HK-2 (cell line): ENCODE measurements around the gene GRIA4.
"Not testable (repeated sequence)": the region's sequence is repeated elsewhere in the genome, so short reads cannot be mapped to it uniquely, and the experiment has no call there.

Source experiments
- DNase-seq: peaks from one replicate; pipeline ENCODE4 v3.0.0-alpha.2; 2018; ENCODE audit not compliant: unreplicated experiment

GRIA4 gene

DNA sequence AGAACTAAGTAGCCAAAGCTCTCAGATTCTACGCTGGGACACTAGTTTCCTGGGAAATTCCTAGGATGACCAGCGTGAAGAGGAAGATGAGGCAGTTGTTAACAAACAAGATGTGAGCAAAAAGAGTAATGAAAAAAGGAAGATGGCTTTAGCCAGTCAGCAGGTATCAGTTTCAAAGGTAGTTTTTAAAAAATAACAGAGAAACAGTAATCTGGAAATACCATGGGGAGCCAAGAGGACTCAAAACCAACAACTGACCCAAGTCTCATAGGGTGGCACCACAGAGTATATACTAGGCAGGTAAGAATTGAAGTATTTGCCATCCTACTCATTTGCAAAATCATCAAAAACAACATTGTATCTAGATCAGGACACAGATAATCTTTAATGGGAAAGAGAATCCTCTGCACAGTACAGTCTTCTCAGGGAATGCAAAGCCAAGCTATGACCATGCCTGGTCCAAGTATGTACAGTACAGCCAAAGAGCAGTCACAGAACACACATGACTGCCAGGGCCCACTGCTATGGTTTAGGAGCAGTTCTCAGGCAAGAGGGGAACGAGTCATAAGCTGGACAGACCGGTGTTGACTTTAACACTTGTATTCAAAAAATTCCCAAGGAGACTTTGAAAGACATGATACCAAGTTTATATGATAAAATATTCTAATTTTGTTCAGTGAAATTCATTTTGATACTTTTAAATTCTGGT, 391.6 kb downstream of the GRIA4 start:
- no peak for DNase-seq

DNA sequence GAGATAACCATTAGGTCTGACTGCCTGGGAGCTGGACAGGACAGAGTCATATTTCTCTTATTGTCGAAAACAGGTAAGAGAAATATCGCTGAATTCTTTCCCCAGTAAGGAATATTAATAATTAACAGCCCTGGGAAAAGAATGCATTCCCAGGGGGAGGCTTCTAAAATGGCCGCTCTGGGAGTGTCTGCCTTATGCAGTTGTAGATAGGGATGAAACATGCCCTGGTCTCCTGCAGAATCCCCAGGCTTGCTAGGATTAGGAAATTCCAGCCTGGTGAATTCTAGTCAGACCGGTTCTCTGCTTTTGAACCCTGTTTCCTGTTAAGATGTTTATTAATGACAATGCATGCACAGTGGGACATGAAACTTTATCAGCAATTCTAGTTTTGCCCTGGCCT, 393.2 kb downstream of the GRIA4 start:
- not testable (repeated sequence) for DNase-seq

DNA sequence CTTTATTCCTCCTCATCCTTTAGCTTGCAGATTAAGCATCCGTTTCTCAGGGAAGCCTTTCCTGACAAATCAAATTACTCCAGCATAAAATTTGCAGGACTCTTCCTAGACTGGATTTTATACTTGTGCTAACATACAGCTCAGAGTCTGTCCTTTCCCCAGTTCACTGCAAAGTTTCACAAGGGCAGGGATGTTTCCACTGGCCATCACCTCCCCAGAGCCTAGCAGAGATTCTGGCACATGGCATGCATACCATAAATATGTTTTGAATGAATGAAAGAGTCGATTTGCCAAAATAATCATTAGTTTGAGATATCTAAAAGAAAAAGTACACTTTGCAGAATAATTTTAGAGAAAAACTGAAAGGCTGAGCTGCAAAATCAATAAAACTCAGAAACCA, 401.6 kb downstream of the GRIA4 start:
- no peak for DNase-seq

DNA sequence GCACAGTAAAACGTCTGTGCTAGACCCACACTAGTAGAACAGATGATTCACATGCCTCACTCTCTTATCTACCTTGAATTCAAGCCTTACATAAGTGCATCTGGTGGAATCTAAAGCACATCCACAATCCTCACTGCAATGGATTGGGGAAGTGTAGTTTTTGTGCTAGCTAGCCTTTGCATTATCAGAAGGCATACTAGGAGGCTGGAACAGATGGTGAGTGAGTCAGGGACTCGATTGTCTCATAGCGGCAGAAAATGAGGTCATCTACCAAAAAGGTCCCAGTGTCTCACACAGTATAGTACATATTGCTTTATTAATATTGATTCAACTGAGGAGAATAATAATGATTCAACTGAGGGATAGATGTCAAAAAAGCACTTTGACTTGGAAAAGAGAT, 402.9 kb downstream of the GRIA4 start:
- DNase-seq = no peak

DNA sequence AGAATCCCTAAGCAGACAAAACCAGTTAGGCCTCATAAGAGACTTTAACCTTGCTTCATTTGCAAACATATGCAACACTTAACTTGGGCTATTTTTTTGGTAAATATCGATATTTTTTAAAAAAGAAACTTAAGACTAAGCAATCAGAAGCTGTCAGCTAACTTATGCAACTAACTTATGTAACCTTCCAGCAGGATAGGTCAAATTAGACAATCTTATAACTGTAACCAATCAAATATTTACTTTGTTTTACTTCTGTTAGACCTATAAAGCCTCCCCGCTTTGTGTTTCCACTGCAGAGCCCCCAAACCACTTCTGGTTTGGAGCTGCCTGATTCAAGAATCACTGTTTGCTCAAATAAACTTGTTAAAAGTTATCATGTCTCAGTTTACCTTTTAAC, 404.2 kb downstream of the GRIA4 start:
- no peak for DNase-seq

DNA sequence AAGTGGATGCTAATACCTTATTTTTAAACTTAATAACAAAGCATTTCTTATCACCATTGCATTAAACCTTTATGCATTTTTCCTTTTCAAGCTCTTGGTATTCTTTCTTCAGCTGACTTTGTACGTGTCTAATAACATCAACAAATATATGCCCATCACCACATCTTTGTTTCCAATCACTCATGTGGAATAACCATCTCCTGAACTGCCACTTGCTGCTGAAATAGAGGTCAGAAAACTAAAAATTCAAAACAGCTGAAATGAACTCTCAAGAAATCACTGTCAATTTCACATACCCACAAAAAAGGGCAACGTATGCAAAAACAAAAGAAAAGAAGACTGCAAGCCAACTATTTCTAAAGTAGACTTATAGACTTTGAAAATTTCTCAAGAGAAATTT, 404.7 kb downstream of the GRIA4 start:
- no peak for DNase-seq

DNA sequence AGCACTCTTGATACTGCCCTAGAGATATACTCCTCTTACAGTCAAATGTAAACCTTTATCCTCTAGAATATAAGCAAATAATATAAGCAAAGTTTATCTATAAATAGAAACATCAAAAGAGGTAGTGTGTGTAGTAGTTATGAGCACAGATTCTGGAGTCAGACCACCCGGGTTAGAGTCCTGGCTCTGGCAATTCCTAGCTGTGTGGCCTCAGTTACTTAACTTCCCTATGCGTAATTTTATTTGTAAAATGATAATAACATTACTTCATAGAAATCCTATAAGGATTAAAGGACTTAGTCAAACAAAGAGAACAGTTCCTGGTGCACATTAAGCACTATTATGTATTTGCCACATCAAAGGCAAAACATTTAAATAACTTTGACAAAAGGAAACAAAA, 405.2 kb downstream of the GRIA4 start:
- no peak for DNase-seq

DNA sequence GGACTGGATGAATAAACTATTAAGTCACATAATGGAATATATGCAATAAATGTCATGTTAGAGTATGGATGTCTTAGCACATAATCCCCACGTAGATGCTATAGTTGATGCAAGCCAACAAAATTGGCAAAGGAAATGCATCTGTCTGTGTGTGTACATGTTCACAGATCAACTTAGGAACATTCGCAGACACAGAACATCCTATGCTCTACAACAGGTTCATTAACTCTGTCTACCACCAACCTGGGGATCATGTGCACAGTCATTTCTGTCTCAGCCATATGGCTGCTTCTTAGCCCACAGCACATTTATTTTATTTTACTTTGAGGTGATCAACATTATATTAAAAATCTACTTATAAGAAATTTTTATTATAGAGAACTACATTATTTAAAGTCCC, 407.2 kb downstream of the GRIA4 start:
- DNase-seq = no peak

DNA sequence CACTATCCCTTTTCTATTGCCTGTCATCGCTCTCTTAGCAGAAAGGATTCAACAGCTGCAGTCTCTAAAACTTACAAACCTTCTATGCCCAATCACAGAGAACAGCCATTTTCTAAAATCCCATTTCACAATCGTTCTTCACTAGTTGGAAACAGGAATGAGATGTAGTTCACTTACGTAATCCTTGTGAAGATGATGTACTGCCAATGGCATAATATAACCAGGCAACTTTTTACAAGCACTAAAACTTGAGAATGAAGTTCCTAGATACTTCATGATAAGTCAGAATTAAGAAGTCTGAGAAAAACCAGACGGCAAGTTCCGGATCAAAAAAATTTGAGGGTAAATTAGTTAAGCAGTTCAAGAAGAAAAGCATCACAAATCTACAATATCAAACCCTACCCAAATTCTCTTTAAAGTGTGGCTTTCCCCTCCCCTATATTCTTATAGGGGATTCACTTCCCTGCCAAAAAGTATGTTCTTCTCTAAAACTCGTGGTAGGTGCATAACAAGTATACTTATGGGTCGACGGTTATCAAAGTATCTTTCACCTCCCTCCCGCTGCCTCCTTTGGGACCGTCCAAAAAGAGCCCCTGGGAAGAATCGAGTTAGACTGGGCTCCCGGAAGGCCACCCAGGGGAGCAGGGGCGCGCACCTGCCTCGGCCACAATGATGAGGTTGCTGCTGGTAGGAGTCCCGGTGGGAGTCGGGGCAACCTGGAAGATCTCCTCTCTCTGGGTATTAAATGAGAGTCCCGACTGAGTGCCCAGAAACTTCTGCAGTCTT, 411.5 kb downstream of the GRIA4 start:
- DNase-seq = no peak

DNA sequence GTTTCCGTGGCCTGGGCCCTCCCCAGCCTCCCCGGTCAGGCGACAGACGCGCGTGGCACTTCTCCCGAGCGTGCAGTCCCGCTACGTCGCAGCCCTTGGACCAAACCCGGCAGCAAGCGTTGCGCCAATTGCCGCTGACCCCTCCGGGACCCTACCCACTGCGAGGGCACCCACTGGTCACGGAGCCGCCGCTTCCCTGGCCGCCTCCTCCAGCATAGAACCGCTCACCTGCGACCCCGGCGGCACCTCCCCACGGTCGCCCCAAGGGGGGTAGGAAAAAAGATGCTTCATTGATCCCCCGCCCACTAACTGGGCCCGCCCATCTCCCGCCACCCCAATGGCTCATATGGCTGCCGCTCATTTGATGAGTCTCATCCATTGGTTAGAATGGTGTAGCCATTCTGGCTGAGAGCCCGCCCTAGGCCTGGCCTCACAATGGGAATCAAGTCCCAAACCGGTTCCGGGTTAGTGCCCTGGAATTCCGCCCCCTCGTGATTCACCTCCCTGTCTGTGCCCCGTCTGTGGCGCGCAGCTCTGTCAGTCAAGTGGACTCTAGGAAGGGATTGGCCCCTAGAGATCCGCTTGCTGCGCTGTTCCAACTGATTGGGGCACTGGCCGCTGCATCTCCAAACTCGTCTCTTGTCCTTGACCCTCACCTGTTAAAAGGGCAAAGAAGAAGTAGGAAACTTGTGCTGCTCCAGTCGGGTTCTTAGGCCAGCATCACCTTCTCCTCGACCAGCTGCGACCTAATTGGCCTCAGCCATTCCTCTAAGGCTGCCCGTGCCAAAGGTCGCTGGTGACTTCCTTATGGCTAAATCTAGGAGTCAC, 412.3 kb downstream of the GRIA4 start, which contains the start of gene MSANTD4:
Gene MSANTD4 (minus strand): TSS at position 274 of the 828 bp plus-strand sequence. CDS start 11,323 bp downstream, outside the sequence.
- DNase-seq = peak; percentile 94

DNA sequence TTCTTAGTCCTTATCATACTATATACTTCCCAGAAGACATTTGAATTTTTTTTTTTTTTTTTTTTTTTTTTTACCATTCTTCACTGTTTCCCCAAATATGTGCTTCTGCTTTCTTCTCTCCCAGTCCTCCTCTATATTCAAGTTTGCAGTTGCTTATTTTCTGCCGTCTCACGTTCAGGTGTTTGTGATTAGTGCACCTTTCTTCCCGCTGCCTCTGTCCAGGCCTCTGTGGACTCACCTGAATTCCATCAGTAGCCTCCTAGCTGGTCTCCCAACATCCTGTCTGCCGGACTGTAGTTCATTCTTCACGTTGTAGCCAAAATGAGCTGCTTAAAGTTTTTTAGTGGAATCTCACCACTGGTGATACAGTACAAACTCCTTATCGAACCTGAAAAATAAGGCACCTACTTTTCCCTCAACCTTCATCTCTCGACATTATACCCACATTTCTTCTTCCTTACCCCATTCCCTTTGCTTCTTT, 413.0 kb downstream of the GRIA4 start:
- DNase-seq = no peak

DNA sequence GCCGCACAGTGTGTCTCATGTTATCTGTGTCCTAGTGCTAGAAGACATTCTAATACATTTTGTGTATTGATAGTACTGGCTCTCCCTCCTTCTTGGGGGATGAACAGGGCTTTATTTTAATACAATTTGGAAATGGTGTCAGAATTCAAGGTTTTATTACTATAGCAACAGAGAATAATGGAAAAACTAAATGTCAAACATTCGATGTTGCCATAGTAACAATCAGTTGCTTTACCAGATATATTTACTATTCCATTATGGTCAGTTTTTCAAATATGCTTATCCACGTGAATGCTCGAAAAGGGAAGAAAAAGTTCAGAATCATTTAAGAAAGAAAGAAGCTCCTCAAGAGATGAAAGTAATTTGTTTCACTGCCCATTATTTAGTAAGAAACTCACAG, 420.7 kb downstream of the GRIA4 start:
- no peak for DNase-seq

DNA sequence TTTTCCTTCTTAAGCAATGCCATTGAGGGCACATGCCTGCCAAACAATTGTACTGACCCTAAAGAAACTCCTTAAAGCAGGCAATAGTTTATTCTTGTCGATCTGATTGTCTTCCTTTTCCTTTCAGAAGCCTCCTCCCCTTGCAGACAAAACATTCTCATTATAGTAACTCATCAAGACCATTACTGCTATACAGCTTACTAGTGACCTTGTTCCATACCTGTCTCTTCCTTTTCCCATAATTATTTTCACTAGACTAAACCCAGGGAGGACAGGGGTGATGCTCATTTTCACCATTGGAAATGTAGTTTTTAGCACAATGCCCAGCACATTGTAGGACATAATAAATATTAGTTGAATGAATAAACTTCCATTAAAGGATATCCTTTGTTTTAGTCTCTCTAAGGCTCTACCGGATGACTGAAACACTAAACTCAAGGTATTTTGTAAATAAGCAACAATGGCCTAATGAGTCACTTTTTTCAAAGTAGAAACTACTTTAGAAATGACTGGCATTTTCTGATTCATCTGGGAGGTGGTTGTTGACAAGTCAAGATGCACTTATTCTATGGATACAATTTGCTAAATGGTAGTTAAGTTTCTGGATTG, 421.4 kb downstream of the GRIA4 start:
- DNase-seq = no peak
